ENCODE results near the gene CFAP46.
"Not testable (repeated sequence)": the region's sequence is repeated elsewhere in the genome, so short reads cannot be mapped to it uniquely, and the experiment has no call there.

The CFAP46 gene

GRCh38 chr10:132926777-132927650 lies 15.4 kb downstream of the CFAP46 start:
- DNase-seq (ENCODE audit: low spot score): no peak

- DNase-seq (ENCODE audit: low spot score): no peak
These were observed 16.3 kb downstream of the CFAP46 start for GRCh38 chr10:132926070-132926469.

DNA sequence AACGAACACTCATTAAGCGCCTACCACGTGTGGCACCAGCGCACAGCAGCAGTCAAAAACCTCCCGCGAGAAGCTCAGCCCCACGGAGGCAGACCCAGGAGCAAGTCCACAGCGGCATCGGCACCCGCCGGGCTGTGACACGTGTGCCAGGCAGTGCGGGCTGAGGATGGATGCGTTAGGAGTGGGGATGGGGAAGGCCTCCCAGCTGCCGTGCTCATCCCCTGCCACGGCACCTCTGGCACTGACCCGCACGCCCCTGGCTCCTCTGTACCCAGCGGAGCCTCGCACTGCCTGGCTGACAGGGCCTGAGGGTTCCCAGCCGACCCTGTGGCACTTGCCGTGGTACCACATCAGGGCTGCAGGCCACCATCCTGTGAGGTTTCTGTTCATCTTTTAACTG lies 16.8 kb downstream of the CFAP46 start:
- no peak for DNase-seq (ENCODE audit: low spot score)

- no peak for DNase-seq (ENCODE audit: low spot score)
These were observed 17.3 kb downstream of the CFAP46 start for GRCh38 chr10:132925071-132925561.

GRCh38 chr10:132924046-132924952 lies 18.1 kb downstream of the CFAP46 start:
- no peak for DNase-seq (ENCODE audit: low spot score)

DNA sequence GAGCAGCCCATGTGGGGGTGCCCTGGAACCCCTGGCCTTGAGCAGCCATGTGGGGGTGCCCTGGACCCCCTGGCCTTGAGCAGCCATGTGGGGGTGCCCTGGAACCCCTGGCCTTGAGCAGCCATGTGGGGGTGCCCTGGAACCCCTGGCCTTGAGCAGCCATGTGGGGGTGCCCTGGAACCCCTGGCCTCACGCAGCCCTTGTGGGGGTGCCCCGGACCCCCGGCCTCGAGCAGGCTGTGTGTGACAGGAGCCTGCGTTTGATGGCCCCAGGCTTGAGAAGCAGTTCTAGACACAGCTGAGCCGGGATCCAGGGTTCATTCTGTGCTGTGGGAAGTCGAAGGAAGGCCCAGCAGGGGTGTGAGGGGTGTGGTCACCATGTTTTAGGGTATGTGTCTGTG lies 19.0 kb downstream of the CFAP46 start:
- DNase-seq (ENCODE audit: low spot score): not testable (repeated sequence)

- DNase-seq (ENCODE audit: low spot score): no peak
These were observed 19.5 kb downstream of the CFAP46 start for GRCh38 chr10:132922872-132923271.

DNA sequence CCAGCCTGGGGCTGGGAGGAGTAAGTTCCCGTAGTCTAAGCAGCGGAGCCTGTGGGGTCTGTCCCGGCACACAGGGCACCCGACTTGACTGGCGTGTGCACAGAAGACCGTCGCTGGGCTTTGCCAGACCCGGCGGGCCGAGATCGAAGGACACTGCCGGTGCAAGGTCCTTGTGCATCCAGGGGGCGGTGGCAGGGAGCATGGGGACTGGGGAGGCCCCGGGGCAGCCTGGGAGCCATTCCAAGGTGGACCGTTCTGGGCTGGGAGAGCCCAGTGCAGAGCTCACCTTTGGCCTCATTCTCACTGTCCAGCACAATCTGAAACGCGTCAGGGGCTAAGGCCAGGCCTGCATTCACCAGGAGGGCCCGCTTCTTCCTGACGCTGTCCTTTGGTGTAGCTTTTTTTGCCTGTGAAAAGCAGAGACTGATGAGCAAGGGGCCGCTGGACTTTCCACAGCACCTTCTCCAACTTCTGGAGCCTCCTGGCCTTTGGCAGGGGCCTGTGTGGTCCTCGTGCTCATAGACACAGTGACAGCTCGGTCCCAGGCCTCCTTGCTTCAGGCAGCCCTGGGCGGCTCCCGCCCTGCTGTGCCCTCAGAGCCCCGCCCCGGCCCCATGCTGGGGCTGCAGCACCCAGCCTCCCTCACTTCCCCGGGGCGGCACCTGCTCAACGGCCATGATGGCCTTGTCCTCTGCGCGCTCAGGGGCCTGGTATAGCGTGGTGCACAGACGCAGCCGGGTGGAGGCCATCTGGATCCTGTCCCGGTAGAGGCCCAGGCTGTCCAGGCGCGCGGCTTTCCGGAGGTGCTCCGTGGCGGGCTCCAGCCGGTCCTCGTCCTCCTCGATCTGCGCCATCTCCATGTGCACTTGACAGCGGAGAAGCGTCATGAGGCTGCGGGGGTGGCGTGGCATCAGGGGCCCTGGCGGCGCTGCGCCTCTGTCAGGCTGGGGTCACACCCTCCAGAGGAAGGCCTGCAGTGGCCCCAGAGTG lies 20.3 kb downstream of the CFAP46 start:
- DNase-seq (ENCODE audit: low spot score): no peak

GRCh38 chr10:132921086-132921485 lies 21.3 kb downstream of the CFAP46 start:
- DNase-seq (ENCODE audit: low spot score): no peak

- DNase-seq (ENCODE audit: low spot score): no peak
These were observed 22.1 kb downstream of the CFAP46 start for GRCh38 chr10:132920101-132920925.

- no peak for DNase-seq (ENCODE audit: low spot score)
These were observed 22.8 kb downstream of the CFAP46 start for GRCh38 chr10:132919374-132920100.

DNA sequence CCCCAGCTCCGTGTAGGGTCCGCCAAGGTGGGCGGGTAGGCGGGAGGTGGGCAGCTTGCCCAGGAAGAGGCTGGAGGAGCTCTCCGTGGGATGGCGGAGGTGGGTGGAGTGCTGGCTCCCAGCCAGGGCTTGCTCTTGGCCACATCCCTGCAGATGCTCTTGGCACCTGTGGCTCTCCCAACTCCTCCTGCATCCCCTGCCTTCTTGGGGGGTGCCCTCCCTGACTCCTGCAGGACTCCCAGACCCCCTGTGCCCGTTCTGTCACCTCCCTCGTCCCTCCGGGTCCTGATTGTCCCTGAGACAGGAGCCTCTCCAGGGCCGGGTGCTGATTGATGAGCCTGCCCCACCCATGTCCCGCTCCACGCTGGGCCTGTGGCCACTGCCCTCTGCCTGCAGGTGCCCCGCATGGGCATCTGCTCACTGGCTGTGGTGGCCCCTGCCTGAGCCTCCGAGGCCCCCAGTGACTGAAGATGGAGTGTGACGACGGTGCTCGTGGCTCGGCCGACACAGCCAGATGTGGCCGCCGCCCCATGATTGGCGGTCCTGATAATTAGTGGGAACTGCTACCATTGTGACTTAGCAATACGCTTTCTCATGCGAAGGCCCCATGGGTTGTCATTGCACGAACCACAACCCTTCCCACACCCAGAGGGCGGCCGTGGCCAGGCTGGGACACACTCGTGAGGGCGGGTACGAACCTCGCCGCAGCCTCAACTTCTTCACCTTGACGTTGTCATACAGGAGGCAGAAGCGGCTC lies 23.6 kb downstream of the CFAP46 start:
- DNase-seq (ENCODE audit: low spot score): no peak

DNA sequence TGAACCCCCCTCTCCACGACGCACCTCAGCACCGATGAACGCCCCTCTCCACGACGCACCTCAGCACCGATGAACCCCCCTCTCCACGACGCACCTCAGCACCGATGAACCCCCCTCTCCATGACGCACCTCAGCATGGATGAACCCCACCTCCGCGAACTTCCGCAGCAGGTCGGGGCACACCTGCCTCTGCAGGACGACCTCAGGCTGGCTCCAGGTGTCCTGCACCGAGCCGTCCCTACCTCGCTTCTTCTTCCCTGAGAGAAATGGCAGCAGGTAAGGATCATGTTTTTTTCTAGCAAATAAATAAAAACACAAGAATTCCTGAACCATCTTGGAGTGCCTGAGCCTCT lies 24.1 kb downstream of the CFAP46 start:
- DNase-seq (ENCODE audit: low spot score): no peak

GRCh38 chr10:132916956-132917666 lies 25.3 kb downstream of the CFAP46 start:
- no peak for DNase-seq (ENCODE audit: low spot score)

DNA sequence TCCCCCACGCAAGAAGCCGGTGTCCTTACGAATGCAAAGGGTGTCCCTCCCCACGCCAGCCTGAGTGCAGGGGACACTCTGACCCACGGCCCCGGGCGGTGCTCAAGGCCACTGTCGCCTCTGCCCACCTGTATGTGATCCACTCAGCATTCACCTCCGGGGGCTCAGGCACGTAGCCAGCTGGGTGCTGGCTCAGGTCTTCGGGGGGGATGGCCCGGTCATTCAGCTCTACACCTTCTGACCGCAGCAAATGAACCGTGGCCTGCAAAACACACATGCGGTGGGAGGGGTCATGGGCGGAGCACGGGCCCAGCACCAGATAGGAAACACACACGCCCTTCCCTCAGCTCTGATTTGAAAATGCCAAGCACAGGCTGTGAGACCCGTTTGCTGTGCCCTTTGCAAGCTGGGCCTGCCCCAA lies 25.9 kb downstream of the CFAP46 start:
- no peak for DNase-seq (ENCODE audit: low spot score)

GRCh38 chr10:132915411-132915810 lies 27.0 kb downstream of the CFAP46 start:
- no peak for DNase-seq (ENCODE audit: low spot score)

GRCh38 chr10:132914732-132915131 lies 27.6 kb downstream of the CFAP46 start:
- no peak for DNase-seq (ENCODE audit: low spot score)

GRCh38 chr10:132913559-132914115 lies 28.7 kb downstream of the CFAP46 start:
- no peak for DNase-seq (ENCODE audit: low spot score)
